NOMO-1 treated with dmso at 0.1 percent for 144 hours (cell line): Measurements from ENCODE around the gene RBL2.
"Not testable (repeated sequence)": the region's sequence is repeated elsewhere in the genome, so short reads cannot be mapped to it uniquely, and the experiment has no call there.

Source experiments
- DNase-seq: peaks from one replicate; lab custom pipeline; 2025; ENCODE audit not compliant: unreplicated experiment; lab: John Stamatoyannopoulos, UW

The RBL2 gene

GRCh38 chr16:53503991-53504663 is 69.9 kb downstream of the RBL2 start:
- no peak for DNase-seq

GRCh38 chr16:53504665-53505064 is 70.4 kb downstream of the RBL2 start:
- DNase-seq = no peak

GRCh38 chr16:53506254-53506653 is 72.0 kb downstream of the RBL2 start:
- DNase-seq = no peak

- no peak for DNase-seq
These were observed 73.4 kb downstream of the RBL2 start for GRCh38 chr16:53507464-53508179.

- DNase-seq = peak; percentile 10
These were observed 75.8 kb downstream of the RBL2 start for GRCh38 chr16:53509906-53510703.

- no peak for DNase-seq
These were observed 76.4 kb downstream of the RBL2 start for GRCh38 chr16:53510704-53511070.

GRCh38 chr16:53511084-53511402 is 76.8 kb downstream of the RBL2 start:
- DNase-seq = no peak

GRCh38 chr16:53511403-53512280 is 77.4 kb downstream of the RBL2 start:
- DNase-seq = no peak

- DNase-seq = not testable (repeated sequence)
These were observed 78.5 kb downstream of the RBL2 start for GRCh38 chr16:53512795-53513194.

GRCh38 chr16:53515259-53515658 is 81.0 kb downstream of the RBL2 start:
- no peak for DNase-seq

- DNase-seq = no peak
These were observed 81.5 kb downstream of the RBL2 start for GRCh38 chr16:53515811-53516210.

GRCh38 chr16:53517851-53518250 is 83.6 kb downstream of the RBL2 start:
- DNase-seq = no peak

GRCh38 chr16:53518550-53519416 is 84.5 kb downstream of the RBL2 start:
- DNase-seq = peak; percentile 72

GRCh38 chr16:53519417-53520091 is 85.3 kb downstream of the RBL2 start:
- no peak for DNase-seq

- DNase-seq = no peak
These were observed 89.0 kb downstream of the RBL2 start for GRCh38 chr16:53523126-53523804.

GRCh38 chr16:53523971-53524548 is 89.8 kb downstream of the RBL2 start:
- DNase-seq = no peak

- no peak for DNase-seq
These were observed 94.5 kb downstream of the RBL2 start for GRCh38 chr16:53528797-53529196.

- no peak for DNase-seq
These were observed 95.2 kb downstream of the RBL2 start for GRCh38 chr16:53529513-53529912.

GRCh38 chr16:53530046-53530445 is 95.8 kb downstream of the RBL2 start:
- no peak for DNase-seq
